Measurements from ENCODE around the gene HEXIM2.

The HEXIM2 gene

GRCh38 chr17:45149669-45150664 is 11.7 kb upstream of the HEXIM2 start:
- H3K9me3 ChIP-seq: no peaks in the 10 kb centered on the region
- peak; percentile 83 to 89 for DNase-seq
- TF ChIP-seq, protein P1, sequence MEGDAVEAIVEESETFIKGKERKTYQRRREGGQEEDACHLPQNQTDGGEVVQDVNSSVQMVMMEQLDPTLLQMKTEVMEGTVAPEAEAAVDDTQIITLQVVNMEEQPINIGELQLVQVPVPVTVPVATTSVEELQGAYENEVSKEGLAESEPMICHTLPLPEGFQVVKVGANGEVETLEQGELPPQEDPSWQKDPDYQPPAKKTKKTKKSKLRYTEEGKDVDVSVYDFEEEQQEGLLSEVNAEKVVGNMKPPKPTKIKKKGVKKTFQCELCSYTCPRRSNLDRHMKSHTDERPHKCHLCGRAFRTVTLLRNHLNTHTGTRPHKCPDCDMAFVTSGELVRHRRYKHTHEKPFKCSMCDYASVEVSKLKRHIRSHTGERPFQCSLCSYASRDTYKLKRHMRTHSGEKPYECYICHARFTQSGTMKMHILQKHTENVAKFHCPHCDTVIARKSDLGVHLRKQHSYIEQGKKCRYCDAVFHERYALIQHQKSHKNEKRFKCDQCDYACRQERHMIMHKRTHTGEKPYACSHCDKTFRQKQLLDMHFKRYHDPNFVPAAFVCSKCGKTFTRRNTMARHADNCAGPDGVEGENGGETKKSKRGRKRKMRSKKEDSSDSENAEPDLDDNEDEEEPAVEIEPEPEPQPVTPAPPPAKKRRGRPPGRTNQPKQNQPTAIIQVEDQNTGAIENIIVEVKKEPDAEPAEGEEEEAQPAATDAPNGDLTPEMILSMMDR (IDR thresholded peaks at IDR 0.05): peak in 1 of 2 experiments; percentile 11
- H3K27me3 ChIP-seq: no peaks in the 10 kb centered on the region
- H3K4me3 ChIP-seq: peak overlapping the region; percentile 74 to 78
- intact Hi-C loops (cut with DNase I; ENCODE audit: low total_unique reads): no loop called here
- peaks cover 0 to 61% (median 44%) of the 10 kb centered on the region in 4 donors for H3K4me1 ChIP-seq
- peak overlapping the region; percentile 95 to 97 for H3K27ac ChIP-seq
- H3K36me3 ChIP-seq: no peaks in the 10 kb centered on the region

DNA sequence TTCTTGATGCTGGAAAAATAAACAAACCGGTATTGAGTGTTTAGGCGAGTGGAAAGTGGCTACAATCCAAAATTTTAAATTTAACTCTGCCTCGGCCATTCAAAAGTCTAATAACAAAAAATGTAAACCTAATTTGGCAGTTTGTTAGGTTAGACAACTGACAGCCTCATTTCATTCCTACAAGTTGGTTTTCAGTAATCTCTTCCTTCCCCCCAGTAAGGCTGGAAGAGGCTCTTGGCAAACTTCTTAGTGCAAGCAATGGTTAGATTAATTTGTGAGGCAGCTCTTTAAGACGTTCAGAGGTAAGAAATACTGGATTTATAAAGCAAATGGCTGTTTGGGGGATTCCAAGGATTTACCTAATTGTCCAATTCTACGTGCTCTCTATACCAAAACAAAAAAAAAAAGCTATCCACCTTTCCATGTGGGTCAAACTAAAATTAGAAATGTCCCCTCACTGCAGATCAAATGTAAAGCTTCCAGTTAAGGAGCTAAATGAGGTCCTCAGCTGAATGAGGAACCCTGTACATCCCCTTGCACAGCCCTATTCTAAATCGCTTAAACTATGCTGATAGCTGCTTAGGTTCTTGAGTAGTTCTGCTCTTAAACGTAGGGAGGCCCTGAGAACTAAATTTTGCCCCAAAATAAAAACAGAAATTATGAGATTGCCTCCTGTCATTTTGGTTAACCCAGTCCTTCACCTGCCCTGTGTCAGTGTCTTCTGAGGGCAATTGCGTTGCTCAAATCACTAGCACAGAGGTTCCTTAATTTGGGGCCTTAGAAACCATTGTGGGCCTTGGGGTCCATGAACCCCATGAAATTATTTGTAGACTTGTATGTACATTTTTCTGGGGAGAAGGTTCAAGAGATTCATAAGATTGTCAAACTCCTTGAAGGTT is 10.5 kb upstream of the HEXIM2 start:
- no peak for DNase-seq
- H3K36me3 ChIP-seq: no peaks in the 10 kb centered on the region
- intact Hi-C loops (cut with DNase I; ENCODE audit: low total_unique reads): no loop called here
- peak overlapping the region; percentile 95 to 97 for H3K27ac ChIP-seq
- H3K9me3 ChIP-seq: no peaks in the 10 kb centered on the region
- H3K4me3 ChIP-seq: peak overlapping the region; percentile 74 to 78
- peaks cover 0 to 61% (median 39%) of the 10 kb centered on the region in 4 donors for H3K4me1 ChIP-seq
- TF ChIP-seq, protein P1 (IDR thresholded peaks at IDR 0.05): no peak
- no peaks in the 10 kb centered on the region for H3K27me3 ChIP-seq

- Histone ChIP-seq H3K36me3 (no peaks in the 10 kb centered on the region), H3K9me3 (no peaks in the 10 kb centered on the region), H3K27ac (no peak overlapping the region), H3K4me1 (peaks cover 0 to 90% (median 54%) of the 10 kb centered on the region in 4 donors), H3K4me3 (no peak overlapping the region), H3K27me3 (no peaks in the 10 kb centered on the region)
- intact Hi-C loops (cut with DNase I; ENCODE audit: low total_unique reads): no loop called here
- TF ChIP-seq, protein P1 (IDR thresholded peaks at IDR 0.05): no peak
- DNase-seq: no peak
These were observed 6.6 kb upstream of the HEXIM2 start for GRCh38 chr17:45155029-45155428.

DNA sequence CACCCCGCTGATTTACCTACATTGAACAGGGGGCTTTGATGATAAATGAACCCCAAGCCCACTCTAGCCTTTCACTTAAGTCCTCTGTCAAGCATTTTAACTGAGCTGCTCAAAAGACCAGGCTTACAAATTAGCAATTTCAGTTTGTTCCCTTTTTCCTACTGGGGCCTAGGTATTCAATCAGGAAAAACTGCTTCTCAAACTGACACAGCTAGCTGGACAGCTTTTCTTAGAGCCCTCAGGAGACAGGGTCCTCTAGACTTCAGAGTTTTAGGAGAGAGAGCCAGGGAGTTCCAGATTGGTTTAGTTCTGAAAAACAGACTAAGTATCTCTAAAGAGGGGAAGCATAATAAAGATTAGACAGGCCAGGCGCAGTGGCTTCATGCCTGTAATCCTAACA is 6.2 kb upstream of the HEXIM2 start:
- Histone ChIP-seq H3K27me3 (no peaks in the 10 kb centered on the region), H3K4me3 (no peak overlapping the region), H3K36me3 (no peaks in the 10 kb centered on the region), H3K4me1 (peaks cover 0 to 89% (median 55%) of the 10 kb centered on the region in 4 donors), H3K9me3 (no peaks in the 10 kb centered on the region), H3K27ac (peak overlapping the region; percentile 9 to 26)
- no peak for DNase-seq
- TF ChIP-seq, protein P1 (IDR thresholded peaks at IDR 0.05): no peak
- intact Hi-C loops (cut with DNase I; ENCODE audit: low total_unique reads): no loop called here

GRCh38 chr17:45156242-45156641 is 5.4 kb upstream of the HEXIM2 start:
- no peak for DNase-seq
- Histone ChIP-seq H3K4me1 (peaks cover 0 to 81% (median 49%) of the 10 kb centered on the region in 4 donors), H3K4me3 (no peak overlapping the region), H3K36me3 (no peaks in the 10 kb centered on the region), H3K27me3 (no peaks in the 10 kb centered on the region), H3K9me3 (no peaks in the 10 kb centered on the region), H3K27ac (no peak overlapping the region)
- TF ChIP-seq, protein P1 (IDR thresholded peaks at IDR 0.05): no peak
- intact Hi-C loops (cut with DNase I; ENCODE audit: low total_unique reads): no loop called here
